ENCODE measurements around the gene OGFOD1.

The OGFOD1 gene

DNA sequence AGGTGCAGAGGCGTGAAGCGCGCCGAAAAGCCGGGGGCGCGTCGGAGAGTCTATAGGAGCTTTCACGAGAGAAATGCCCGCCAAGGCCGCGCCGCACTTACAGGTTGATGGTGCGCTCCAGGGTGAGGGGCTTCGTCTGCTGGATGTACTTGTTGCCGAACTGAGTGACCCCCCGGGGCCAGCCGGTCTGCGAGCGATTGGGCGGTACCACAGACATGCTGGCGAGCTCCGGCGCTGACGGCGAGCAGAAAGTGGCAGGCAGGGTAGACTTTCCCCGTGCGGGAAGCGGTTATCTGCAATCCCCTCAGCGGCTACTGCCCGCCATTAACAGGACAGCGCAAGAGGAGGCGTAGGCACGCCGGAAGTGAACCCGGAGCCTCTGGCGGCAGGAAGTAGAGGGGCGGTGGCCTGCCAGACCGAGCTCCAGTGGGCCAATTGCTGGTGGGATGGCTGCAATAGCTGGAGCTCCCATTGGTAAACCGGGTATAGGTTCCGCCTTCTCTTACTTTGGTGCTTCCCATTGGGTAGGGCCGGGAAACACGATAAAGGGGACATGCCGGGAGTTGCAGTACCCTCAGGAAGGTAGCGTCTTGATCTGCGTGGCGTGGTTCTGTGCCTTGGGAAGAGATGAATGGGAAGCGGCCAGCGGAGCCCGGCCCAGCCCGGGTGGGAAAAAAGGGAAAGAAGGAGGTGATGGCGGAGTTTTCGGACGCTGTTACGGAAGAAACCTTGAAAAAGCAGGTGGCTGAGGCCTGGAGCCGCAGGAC lies at the start of gene OGFOD1, which contains the start of gene NUDT21:
Gene OGFOD1, plus strand, starts transcription at position 569 of the 767 bp plus-strand sequence. Its CDS starts 59 bp downstream, at position 628.
Gene NUDT21, minus strand, starts transcription at position 347 of the 767 bp plus-strand sequence. Its CDS starts 130 bp downstream, at position 217.
- DNase-seq (ENCODE audit: low spot score): peak; percentile 98

DNA sequence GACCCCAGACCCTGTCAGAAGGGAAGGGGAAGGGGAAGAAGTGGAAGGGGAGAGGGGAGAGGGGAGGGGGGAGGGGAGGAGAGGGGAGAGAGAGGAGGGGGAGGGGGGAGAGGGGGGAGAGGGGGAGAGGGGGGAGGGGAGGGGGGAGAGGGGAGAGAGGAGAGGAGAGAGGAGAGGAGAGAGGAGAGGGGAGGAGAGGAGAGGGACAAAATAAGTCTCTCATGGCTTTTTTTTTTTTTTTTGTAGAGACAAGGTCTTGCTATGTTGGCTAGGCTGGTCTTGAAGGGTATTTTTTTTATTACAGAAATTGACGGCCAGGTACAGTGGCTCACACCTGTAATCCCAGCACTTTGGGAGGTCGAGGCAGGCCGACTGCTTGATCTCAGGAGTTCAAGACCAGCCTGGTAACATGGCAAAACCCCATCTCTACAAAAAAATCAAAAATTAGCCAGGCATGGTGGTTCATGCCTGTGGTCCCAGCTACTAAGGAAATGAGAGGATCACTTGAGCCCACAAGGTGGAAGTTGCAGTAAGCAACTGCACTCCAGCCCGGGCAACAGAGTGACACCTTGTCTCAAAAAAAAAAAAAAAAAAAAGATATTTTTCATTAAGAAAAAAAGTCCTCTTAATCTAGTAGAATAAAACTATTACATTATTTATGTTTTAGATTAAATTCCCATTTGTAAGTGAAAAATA lies 45.2 kb upstream of the OGFOD1 start:
- no peak for DNase-seq (ENCODE audit: low spot score)

GRCh38 chr16:56408379-56409098 lies 42.8 kb upstream of the OGFOD1 start:
- no peak for DNase-seq (ENCODE audit: low spot score)

GRCh38 chr16:56409195-56409594 lies 42.2 kb upstream of the OGFOD1 start:
- DNase-seq (ENCODE audit: low spot score): peak; percentile 23

GRCh38 chr16:56411123-56411522 lies 40.2 kb upstream of the OGFOD1 start:
- DNase-seq (ENCODE audit: low spot score): no peak

- no peak for DNase-seq (ENCODE audit: low spot score)
Observed at GRCh38 chr16:56411624-56412023, 39.7 kb upstream of the OGFOD1 start.

- DNase-seq (ENCODE audit: low spot score): no peak
Observed at GRCh38 chr16:56413381-56413780, 38.0 kb upstream of the OGFOD1 start.

DNA sequence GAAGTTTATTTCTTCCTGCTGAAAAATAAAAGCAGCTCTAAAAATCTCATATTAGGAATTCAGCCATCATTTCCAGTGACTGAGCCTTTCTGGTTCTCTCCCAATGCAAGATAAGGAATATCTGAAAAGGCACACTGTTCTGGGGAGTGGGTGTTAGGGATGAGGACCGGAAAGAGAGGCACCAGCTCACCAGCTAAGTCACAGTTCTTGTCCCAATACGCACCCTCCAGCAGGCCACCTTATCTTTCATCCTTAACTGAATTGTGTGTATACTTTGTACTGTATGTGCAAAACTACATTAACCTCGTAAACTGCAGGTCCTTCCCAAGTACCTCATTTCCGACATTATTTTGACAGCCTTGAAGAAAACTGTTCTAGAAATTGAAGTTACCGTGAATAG lies 37.0 kb upstream of the OGFOD1 start:
- no peak for DNase-seq (ENCODE audit: low spot score)

DNA sequence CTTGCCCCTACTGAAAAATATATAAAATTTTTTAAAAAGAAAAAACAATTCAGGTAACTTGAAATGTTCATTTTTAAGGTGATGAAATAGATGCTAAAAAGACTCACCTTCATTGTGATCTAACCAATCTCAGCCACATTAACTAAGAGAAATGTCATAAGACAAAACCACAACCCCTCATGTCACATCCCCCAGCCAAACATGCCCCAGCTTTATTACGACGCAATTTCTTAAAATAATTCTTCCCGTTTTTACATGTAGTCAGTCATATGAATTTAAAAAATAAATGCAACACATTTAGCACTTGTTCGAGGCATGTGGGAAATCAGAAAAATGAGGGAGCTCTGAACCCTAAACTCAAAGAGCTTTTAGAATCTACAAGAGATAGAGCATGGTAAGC lies 35.5 kb upstream of the OGFOD1 start:
- no peak for DNase-seq (ENCODE audit: low spot score)

DNA sequence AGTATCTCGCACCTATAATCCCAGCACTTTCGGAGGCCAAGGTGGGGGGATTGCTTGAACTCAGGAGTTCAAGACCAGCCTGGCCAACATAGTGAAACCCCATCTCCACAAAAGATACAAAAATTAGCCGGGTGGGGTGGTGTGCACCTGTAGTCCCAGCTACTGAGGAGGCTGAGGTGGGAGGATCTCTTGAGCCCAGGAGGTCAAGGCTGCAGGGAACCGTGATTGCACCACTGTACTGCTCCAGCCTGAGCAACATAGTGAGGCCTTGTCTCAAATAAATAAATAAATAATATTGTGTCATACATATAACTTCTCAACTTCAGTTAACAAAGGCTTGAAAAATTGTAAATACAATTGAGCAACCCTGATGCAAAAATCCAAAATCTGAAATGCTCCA lies 34.2 kb upstream of the OGFOD1 start:
- DNase-seq (ENCODE audit: low spot score): no peak

DNA sequence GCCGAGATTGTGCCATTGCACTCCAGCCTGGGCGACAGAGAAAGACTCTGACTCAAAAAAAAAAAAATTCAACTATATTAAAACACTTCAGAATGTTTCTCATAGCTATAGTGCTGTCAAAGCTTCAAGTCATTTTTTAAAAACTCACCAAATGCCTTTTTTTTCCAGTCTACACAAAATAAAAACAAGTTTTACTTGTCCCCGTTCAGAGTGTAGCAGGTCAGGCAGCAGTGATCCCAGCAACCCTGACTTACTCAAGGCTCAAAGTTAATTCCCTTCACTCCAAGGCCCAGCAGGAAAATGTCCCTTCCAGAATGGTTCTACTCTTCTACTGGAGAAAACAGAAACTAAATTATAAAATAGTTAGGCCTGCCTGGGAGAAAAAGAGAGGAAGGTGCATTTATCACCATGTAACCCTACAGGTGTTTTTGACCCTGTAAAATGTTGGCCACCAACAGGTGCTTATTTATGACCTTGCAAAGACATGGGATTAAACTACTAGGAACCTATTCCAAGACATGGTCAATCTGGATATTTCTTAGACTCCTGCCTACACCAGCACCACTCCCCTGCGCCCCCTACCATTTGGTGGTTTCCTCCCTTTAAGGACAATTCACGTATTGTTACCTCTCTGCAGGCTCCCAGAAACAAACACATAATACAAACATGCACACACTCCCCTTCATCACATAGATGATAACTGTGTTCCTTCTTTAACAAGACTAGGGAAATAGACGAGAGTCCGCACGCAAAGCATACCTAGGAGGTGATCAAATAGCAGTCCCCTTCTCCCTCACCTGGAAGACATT lies 31.4 kb upstream of the OGFOD1 start:
- no peak for DNase-seq (ENCODE audit: low spot score)

DNA sequence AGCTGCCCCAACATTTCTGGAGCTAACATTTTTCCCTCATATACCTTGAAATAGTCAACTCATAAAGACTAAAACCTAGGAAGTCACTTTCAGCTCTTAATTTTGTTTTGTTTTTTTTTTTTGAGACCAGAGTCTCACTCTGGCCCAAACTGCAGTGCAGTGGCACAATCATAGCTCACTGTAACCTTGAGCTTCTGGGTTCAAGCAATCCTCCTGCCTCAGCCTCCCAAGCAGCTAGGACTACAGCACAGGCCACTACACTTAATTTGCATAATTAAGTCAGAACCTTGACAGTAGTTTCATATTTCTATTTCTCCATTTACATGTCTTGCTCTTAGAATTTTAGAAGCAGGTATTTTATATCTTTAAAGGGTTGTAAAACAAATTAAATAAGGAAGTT lies 30.7 kb upstream of the OGFOD1 start:
- no peak for DNase-seq (ENCODE audit: low spot score)

DNA sequence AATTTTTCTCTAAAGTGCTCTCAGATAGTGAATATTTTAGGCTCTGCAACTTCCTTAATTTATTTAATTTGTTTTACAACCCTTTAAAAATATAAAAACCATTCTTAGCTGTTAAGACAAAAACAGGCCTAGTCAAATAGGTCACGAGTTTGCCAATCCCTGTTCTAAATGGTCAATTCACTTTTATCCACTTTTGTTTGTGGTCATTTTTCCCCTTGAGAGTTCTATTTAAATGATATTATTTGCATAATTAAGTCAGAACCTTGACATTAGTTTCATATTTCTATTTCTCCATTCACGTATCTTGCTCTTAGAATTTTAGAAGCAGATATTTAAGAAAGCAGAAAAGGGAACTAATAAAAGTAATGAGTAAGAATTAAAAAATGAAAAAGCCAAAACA lies 30.0 kb upstream of the OGFOD1 start:
- DNase-seq (ENCODE audit: low spot score): no peak

DNA sequence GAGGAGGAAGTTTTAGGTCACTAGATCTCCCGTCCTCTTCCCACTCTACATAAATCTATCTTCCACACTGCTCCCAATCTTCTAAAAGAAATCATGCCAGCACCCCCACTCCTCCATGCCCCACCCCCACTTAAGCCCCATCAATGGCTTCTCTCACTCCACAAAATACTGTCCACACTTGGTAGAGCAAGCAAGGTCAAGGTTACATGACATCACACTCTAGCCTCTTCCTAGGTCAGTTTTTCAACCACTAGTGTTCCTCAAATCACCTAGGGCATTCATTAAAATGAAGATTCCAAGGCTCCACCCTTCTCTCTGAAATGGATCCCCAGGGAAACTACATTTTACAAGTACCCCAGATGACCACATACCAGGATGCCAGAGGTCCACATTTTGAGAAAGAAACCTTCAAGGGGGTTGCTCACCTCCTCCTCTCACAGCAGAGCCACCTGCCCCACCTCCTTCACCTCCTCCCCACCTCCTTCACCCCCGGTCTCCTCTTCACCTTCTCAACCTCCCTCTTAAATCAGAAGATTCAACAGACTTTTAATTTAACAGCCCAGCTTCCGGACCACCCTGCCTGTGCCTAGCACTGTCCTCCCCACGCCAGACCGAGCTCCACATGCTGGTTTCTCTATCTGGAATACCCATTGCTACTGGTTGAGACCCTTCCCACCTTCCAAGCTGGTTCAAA lies 29.2 kb upstream of the OGFOD1 start:
- no peak for DNase-seq (ENCODE audit: low spot score)

DNA sequence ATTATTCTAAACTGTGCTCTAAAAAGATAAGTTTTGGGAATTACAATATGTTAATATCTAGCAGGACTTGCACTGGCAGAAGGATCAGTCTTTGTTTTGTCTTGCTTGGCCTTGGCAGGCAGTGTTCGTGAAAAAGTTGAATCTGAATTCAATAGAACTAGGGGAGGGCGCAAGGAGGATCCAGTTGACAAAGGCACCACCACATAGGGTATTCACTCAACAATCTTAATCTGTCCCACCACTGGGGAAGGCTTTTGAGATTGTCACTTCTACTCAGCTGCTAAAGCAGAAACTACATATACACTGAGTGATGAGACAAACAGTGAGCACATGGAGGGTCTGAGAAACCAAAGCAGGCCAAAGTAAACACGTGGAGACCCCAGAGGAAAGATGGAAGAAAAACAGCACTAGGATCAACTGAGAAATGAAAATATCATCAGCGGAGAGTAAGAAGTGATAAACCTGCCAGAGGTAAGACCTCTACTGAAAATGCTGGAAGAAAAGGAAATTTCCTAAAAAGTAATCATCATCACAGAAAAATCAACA lies 28.4 kb upstream of the OGFOD1 start:
- no peak for DNase-seq (ENCODE audit: low spot score)

DNA sequence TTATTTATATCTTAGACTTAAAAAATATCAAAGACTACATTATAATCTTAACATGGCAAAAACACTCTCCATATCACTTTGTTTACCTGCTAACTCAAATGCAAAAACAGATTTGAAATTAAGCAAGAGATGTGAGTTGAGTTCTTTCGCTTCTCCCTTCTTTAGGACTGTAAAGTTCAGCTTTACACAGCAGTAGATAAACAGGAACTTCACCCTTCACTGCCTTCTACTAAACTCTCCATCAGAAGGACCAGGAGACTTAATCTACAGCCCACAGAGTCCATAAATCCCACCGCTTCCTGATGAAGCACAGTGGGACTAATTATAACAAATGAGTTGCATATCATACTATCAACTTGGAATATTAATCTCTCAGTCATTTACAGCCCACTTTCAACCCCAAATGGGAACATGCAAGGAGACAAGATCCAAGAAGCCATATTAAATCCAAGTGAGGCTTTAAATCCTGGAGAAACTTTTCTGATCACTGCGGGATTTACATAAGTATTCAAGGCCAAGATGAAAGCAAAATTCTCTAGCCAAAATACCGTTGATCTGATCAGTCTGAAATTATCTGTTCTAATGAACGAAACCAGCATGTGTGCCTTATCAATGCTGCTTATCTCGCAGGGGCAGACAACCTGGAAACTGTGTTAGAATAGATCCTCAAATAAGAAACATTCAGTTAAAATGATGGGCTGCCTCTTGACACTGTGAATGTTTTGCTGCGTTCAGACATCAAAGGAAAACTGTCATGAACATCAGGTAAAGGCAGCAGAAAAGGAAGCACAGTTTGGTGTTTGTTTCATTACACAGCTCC lies 27.6 kb upstream of the OGFOD1 start:
- no peak for DNase-seq (ENCODE audit: low spot score)

GRCh38 chr16:56424404-56424764 lies 27.0 kb upstream of the OGFOD1 start:
- peak; percentile 16 for DNase-seq (ENCODE audit: low spot score)

DNA sequence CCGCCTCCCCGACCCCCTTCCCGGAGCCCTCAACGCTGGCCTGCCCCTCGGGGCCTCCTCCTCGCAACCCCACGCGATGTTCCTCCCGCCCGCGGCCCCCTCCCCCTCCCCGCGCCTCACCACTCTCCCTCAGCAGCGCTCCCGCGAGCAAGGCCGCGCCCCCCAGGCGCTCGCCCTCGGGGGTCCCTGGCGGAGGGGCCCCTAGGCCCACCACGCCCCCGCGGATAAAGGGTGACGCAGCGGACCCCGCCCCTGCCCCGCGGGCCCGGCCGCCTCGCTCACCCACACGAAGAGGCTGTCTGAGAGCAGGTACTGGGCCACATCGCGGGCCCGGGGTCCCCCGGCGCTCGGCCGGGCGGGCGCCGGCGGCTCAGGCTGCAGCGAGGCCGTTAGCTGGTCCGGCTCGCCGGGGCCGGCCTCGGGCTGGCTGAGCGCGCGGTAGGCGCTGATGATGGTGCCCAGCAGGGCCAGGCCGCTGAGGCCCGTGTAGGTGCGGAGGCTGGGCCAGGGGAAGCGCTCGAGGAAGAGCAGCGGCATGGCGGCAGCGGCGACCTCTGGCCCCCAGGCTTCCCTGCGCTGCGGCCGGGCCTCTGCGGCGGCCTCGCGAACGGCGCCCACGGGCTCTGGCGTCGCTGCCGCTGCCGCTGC lies 26.4 kb upstream of the OGFOD1 start:
- peak; percentile 48 for DNase-seq (ENCODE audit: low spot score)

DNA sequence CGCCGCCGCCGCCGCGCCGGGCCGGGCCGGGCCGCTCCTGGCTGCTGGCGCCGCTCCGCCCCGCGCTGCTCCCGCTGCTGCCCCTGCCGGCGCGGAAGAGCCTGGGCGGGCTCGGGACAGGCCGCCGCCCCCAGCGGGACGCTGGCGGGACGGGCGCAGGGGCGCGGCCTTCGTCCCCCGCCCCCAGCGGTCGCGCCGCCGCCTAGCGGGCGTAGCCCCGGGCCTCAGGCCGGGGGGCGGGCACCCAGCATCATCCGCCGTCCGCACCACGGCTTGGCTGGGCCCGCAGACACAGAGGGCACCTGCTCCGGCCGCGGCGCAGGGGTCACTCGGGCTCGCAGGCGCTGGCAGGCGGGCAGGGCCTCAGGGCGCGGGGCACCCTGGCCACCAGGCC lies 25.9 kb upstream of the OGFOD1 start, which contains the start of gene AMFR:
Gene AMFR, minus strand, starts transcription at position 107 of the 394 bp plus-strand sequence. CDS start 218 bp downstream, outside the sequence.
- DNase-seq (ENCODE audit: low spot score): peak; percentile 96

GRCh38 chr16:56426585-56426984 lies 24.8 kb upstream of the OGFOD1 start:
- DNase-seq (ENCODE audit: low spot score): no peak
